WTC11 (cell line): ENCODE measurements around the gene PCTP. TPM values are rescaled to one million over a fixed set of nuclear protein-coding genes. Genes with fewer than 3 reads are reported as not detected.

Experiments used
- ATAC-seq: fragments of 200-7000 bp; cut with Tn5 transposase; 2 replicates; pipeline ENCODE4 v1.10.0; 2021; ENCODE audit warnings: mild to moderate bottlenecking, moderate library complexity
- CTCF ChIA-PET: fragments of 300-600 bp; sonication (Branson Sonifier 250); formaldehyde crosslinking; loops from one replicate; lab custom pipeline; 2021; ENCODE audit warnings: antibody characterized with exemption; lab: Charles Lee
- POLR2A ChIA-PET: fragments of 350-600 bp; sonication (Branson Sonifier 250); formaldehyde crosslinking; loops from one replicate; lab custom pipeline; 2021; ENCODE audit warnings: antibody characterized with exemption; lab: Charles Lee
- DNase-seq: peaks from one replicate; pipeline ENCODE4 v3.0.0; 2021; ENCODE audit warnings: low spot score
- H3K27ac Mint-ChIP-seq: 2 replicates; pipeline ENCODE4 v1.8.0; 2021; ENCODE audit warnings: mixed read lengths
- H3K27me3 Mint-ChIP-seq: 2 replicates; pipeline ENCODE4 v1.8.0; 2021; ENCODE audit warnings: low read depth, mild to moderate bottlenecking, moderate library complexity, mixed read lengths
- H3K36me3 Mint-ChIP-seq: 2 replicates; pipeline ENCODE4 v1.8.0; 2021; ENCODE audit warnings: mixed read lengths
- H3K4me1 Mint-ChIP-seq: 2 replicates; pipeline ENCODE4 v1.8.0; 2022; ENCODE audit warnings: mixed read lengths
- H3K4me3 Mint-ChIP-seq: 2 replicates; pipeline ENCODE4 v1.8.0; 2021; ENCODE audit warnings: mild to moderate bottlenecking, moderate library complexity, mixed read lengths
- H3K9me3 Mint-ChIP-seq: 2 replicates; pipeline ENCODE4 v1.8.0; 2021; ENCODE audit warnings: mixed read lengths
- CBFB ChIP-seq: sonication (generic); formaldehyde crosslinking; IDR thresholded peaks from 2 replicates; pipeline ENCODE4 v1.8.1; 2022; ENCODE audit warnings: mild to moderate bottlenecking, low read depth, missing genetic modification reagents
- CREB1 ChIP-seq: sonication (generic); formaldehyde crosslinking; IDR thresholded peaks from 2 replicates; pipeline ENCODE4 v1.8.0; 2023; ENCODE audit warnings: mild to moderate bottlenecking, missing genetic modification reagents
- ETV6 ChIP-seq: sonication (generic); formaldehyde crosslinking; IDR thresholded peaks from 2 replicates; pipeline ENCODE4 v1.8.1; 2022; ENCODE audit warnings: mild to moderate bottlenecking, missing genetic modification reagents
- GABPB1 ChIP-seq: sonication (generic); formaldehyde crosslinking; IDR thresholded peaks from 2 replicates; pipeline ENCODE4 v1.8.1; 2023; ENCODE audit warnings: mild to moderate bottlenecking, missing genetic modification reagents
- GTF2I ChIP-seq: fragments of 250-450 bp; sonication (Bioruptor Pico); conservative IDR thresholded peaks from 2 replicates; pipeline ENCODE4 v1.4.0; 2021; ENCODE audit warnings: mild to moderate bottlenecking
- HMGA2 ChIP-seq: fragments of 250-450 bp; sonication (Bioruptor Pico); IDR thresholded peaks from 2 replicates; pipeline ENCODE4 v1.4.0; 2021; ENCODE audit warnings: mild to moderate bottlenecking, moderate library complexity
- IRF2 ChIP-seq: sonication (generic); formaldehyde crosslinking; IDR thresholded peaks from 2 replicates; pipeline ENCODE4 v1.8.0; 2022; ENCODE audit warnings: low read depth, missing genetic modification reagents, borderline replicate concordance
- JUN ChIP-seq: sonication (generic); formaldehyde crosslinking; IDR thresholded peaks from 2 replicates; pipeline ENCODE4 v1.8.0; 2023; ENCODE audit warnings: mild to moderate bottlenecking, missing genetic modification reagents
- NFATC4 ChIP-seq: fragments of 250-450 bp; sonication (Bioruptor Pico); IDR thresholded peaks from 2 replicates; pipeline ENCODE4 v1.9.0; 2021; ENCODE audit warnings: mild to moderate bottlenecking
- OVOL2 ChIP-seq: fragments of 250-450 bp; sonication (Bioruptor Pico); IDR thresholded peaks from 2 replicates; pipeline ENCODE4 v1.9.0; 2021; ENCODE audit warnings: mild to moderate bottlenecking, borderline replicate concordance
- SMAD4 ChIP-seq: sonication (generic); formaldehyde crosslinking; IDR thresholded peaks from 2 replicates; pipeline ENCODE4 v1.8.0; 2022; ENCODE audit warnings: mild to moderate bottlenecking, missing genetic modification reagents
- ZNF232 ChIP-seq: sonication (generic); formaldehyde crosslinking; IDR thresholded peaks from 2 replicates; pipeline ENCODE4 v1.8.0; 2022; ENCODE audit warnings: mild to moderate bottlenecking, missing genetic modification reagents
- ZNF671 ChIP-seq: fragments of 250-450 bp; sonication (Bioruptor Pico); IDR thresholded peaks from 2 replicates; pipeline ENCODE4 v1.8.0; 2021; ENCODE audit warnings: mild to moderate bottlenecking
- total RNA-seq: library from RNA; stranded (reverse); gene quantifications from 3 replicates; pipeline ENCODE4 v1.2.3, GENCODE V29; 2021
- TF ChIP-seq, protein P1 (sequence below): fragments of 250-450 bp; sonication (Bioruptor Pico); IDR thresholded peaks from 2 replicates; pipeline ENCODE4 v1.9.0; 2021; ENCODE audit warnings: mild to moderate bottlenecking
- TF ChIP-seq, protein P2 (sequence below): sonication (generic); formaldehyde crosslinking; IDR thresholded peaks from 2 replicates; pipeline ENCODE4 v1.8.1; 2022; ENCODE audit warnings: low read depth, missing genetic modification reagents, borderline replicate concordance
- TF ChIP-seq, protein P3 (sequence below): fragments of 250-450 bp; sonication (Bioruptor Pico); IDR thresholded peaks from 2 replicates; pipeline ENCODE4 v1.9.0; 2021; ENCODE audit warnings: mild to moderate bottlenecking
- TF ChIP-seq, protein P4 (sequence below): sonication (generic); formaldehyde crosslinking; IDR thresholded peaks from 2 replicates; pipeline ENCODE4 v1.8.0; 2022; ENCODE audit warnings: missing genetic modification reagents
- TF ChIP-seq, protein P5 (sequence below): fragments of 250-450 bp; sonication (Bioruptor Pico); IDR thresholded peaks from 2 replicates; pipeline ENCODE4 v1.9.0; 2021; ENCODE audit warnings: moderate library complexity, mild to moderate bottlenecking, inconsistent platforms, borderline replicate concordance
- TF ChIP-seq, protein P6 (sequence below): fragments of 250-450 bp; sonication (Bioruptor Pico); IDR thresholded peaks from 2 replicates; pipeline ENCODE4 v2.1.2; 2022; ENCODE audit warnings: mild to moderate bottlenecking, moderate library complexity
- TF ChIP-seq, protein P7 (sequence below): sonication (generic); formaldehyde crosslinking; IDR thresholded peaks from 2 replicates; pipeline ENCODE4 v1.8.0; 2022; ENCODE audit warnings: mild to moderate bottlenecking, missing genetic modification reagents

Gene PCTP
- total RNA-seq, 1 experiment from 2014 or later, result 10.3 TPM

DNA sequence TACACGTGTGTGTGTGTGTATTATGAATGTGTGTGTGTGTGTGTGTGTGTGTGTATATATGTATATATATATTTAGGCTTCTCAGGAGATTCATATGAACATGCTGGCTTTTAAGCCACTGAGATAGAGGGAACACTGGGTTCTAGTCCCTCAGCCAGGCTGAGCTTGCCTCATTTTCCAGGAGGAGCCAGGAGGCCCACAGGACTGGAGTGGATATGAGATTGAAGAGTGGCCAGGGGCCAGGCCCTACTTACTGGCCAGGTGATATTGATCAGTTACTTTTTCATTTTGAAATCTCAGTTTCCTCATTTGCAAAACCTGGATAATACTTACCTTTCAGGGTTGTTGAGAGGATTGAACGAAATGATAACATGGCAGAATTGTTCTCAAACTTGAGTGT lies 5.8 kb downstream of the PCTP start:
- Mint-ChIP-seq H3K36me3 (no peaks in the 10 kb centered on the region), H3K4me1 (peaks cover 3% of the 10 kb centered on the region), H3K27me3 (no peaks in the 10 kb centered on the region), H3K4me3 (no peak overlapping the region), H3K27ac (no peak overlapping the region), H3K9me3 (no peaks in the 10 kb centered on the region)
- TF ChIP-seq, protein P1, sequence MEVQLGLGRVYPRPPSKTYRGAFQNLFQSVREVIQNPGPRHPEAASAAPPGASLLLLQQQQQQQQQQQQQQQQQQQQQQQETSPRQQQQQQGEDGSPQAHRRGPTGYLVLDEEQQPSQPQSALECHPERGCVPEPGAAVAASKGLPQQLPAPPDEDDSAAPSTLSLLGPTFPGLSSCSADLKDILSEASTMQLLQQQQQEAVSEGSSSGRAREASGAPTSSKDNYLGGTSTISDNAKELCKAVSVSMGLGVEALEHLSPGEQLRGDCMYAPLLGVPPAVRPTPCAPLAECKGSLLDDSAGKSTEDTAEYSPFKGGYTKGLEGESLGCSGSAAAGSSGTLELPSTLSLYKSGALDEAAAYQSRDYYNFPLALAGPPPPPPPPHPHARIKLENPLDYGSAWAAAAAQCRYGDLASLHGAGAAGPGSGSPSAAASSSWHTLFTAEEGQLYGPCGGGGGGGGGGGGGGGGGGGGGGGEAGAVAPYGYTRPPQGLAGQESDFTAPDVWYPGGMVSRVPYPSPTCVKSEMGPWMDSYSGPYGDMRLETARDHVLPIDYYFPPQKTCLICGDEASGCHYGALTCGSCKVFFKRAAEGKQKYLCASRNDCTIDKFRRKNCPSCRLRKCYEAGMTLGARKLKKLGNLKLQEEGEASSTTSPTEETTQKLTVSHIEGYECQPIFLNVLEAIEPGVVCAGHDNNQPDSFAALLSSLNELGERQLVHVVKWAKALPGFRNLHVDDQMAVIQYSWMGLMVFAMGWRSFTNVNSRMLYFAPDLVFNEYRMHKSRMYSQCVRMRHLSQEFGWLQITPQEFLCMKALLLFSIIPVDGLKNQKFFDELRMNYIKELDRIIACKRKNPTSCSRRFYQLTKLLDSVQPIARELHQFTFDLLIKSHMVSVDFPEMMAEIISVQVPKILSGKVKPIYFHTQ, result no peak
- no peak for TF ChIP-seq IRF2 (CRISPR knock-in tag)
- TF ChIP-seq, protein P2, sequence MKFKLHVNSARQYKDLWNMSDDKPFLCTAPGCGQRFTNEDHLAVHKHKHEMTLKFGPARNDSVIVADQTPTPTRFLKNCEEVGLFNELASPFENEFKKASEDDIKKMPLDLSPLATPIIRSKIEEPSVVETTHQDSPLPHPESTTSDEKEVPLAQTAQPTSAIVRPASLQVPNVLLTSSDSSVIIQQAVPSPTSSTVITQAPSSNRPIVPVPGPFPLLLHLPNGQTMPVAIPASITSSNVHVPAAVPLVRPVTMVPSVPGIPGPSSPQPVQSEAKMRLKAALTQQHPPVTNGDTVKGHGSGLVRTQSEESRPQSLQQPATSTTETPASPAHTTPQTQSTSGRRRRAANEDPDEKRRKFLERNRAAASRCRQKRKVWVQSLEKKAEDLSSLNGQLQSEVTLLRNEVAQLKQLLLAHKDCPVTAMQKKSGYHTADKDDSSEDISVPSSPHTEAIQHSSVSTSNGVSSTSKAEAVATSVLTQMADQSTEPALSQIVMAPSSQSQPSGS (CRISPR knock-in tag), result no peak
- ChIA-PET POLR2A (no interaction called here), CTCF (no interaction called here)
- ATAC-seq (no peak), DNase-seq (no peak)

DNA sequence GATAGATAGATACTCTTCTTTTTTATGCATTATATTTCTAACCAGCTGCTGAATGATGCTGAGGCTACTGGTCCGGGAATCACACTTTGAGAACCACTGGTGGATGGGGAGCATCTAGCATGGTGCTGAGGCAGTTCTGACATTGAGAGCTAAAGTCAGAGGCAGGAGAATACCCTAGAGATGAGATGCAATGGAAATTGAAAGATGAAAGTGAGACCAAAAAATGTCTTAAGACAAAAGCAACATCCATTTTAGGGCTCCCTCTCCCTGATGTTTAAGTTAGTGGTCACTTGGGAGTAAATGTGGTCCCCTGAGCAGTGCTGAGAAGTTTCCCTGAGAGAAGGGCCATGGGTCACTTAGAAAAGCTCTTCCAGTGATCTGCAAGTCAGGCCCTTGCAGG lies 6.8 kb downstream of the PCTP start:
- no peak for DNase-seq
- Mint-ChIP-seq H3K4me3 (no peak overlapping the region), H3K36me3 (no peaks in the 10 kb centered on the region)
- ChIA-PET CTCF (no interaction called here), POLR2A (no interaction called here)
- no peak for ATAC-seq
- TF ChIP-seq JUN (CRISPR knock-in tag) (no peak), ZNF671 (CRISPR knock-in tag) (no peak), CBFB (CRISPR knock-in tag) (no peak), GABPB1 (CRISPR knock-in tag) (no peak), ETV6 (CRISPR knock-in tag) (no peak), CREB1 (CRISPR knock-in tag) (no peak), NFATC4 (CRISPR knock-in tag) (no peak), SMAD4 (no peak), OVOL2 (CRISPR knock-in tag) (no peak), GTF2I (no peak), HMGA2 (CRISPR knock-in tag) (no peak), ZNF232 (CRISPR knock-in tag) (no peak)
- TF ChIP-seq, protein P3, sequence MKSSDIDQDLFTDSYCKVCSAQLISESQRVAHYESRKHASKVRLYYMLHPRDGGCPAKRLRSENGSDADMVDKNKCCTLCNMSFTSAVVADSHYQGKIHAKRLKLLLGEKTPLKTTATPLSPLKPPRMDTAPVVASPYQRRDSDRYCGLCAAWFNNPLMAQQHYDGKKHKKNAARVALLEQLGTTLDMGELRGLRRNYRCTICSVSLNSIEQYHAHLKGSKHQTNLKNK (CRISPR knock-in tag), result no peak
- TF ChIP-seq, protein P4, sequence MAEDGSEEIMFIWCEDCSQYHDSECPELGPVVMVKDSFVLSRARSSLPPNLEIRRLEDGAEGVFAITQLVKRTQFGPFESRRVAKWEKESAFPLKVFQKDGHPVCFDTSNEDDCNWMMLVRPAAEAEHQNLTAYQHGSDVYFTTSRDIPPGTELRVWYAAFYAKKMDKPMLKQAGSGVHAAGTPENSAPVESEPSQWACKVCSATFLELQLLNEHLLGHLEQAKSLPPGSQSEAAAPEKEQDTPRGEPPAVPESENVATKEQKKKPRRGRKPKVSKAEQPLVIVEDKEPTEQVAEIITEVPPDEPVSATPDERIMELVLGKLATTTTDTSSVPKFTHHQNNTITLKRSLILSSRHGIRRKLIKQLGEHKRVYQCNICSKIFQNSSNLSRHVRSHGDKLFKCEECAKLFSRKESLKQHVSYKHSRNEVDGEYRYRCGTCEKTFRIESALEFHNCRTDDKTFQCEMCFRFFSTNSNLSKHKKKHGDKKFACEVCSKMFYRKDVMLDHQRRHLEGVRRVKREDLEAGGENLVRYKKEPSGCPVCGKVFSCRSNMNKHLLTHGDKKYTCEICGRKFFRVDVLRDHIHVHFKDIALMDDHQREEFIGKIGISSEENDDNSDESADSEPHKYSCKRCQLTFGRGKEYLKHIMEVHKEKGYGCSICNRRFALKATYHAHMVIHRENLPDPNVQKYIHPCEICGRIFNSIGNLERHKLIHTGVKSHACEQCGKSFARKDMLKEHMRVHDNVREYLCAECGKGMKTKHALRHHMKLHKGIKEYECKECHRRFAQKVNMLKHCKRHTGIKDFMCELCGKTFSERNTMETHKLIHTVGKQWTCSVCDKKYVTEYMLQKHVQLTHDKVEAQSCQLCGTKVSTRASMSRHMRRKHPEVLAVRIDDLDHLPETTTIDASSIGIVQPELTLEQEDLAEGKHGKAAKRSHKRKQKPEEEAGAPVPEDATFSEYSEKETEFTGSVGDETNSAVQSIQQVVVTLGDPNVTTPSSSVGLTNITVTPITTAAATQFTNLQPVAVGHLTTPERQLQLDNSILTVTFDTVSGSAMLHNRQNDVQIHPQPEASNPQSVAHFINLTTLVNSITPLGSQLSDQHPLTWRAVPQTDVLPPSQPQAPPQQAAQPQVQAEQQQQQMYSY (CRISPR knock-in tag), result no peak
- TF ChIP-seq, protein P5, sequence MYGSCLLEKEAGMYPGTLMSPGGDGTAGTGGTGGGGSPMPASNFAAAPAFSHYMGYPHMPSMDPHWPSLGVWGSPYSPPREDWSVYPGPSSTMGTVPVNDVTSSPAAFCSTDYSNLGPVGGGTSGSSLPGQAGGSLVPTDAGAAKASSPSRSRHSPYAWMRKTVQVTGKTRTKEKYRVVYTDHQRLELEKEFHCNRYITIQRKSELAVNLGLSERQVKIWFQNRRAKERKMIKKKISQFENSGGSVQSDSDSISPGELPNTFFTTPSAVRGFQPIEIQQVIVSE, result no peak
- TF ChIP-seq, protein P6, sequence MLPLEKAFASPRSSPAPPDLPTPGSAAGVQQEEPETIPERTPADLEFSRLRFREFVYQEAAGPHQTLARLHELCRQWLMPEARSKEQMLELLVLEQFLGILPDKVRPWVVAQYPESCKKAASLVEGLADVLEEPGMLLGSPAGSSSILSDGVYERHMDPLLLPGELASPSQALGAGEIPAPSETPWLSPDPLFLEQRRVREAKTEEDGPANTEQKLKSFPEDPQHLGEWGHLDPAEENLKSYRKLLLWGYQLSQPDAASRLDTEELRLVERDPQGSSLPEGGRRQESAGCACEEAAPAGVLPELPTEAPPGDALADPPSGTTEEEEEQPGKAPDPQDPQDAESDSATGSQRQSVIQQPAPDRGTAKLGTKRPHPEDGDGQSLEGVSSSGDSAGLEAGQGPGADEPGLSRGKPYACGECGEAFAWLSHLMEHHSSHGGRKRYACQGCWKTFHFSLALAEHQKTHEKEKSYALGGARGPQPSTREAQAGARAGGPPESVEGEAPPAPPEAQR (CRISPR knock-in tag), result no peak
- TF ChIP-seq, protein P7, sequence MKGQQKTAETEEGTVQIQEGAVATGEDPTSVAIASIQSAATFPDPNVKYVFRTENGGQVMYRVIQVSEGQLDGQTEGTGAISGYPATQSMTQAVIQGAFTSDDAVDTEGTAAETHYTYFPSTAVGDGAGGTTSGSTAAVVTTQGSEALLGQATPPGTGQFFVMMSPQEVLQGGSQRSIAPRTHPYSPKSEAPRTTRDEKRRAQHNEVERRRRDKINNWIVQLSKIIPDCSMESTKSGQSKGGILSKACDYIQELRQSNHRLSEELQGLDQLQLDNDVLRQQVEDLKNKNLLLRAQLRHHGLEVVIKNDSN (CRISPR knock-in tag), result no peak
- TF ChIP-seq, all 79 proteins: peak for 0
- no peak overlapping the region for H3K27ac Mint-ChIP-seq
- H3K9me3 Mint-ChIP-seq, result no peaks in the 10 kb centered on the region
- H3K27me3 Mint-ChIP-seq, result no peaks in the 10 kb centered on the region
- H3K4me1 Mint-ChIP-seq, result peaks cover 4% of the 10 kb centered on the region; the same call in 1 of the 2 replicates
